WTC11 (cell line): ENCODE measurements around the gene CCDC39. TPM values are rescaled to one million over a fixed set of nuclear protein-coding genes. Genes with fewer than 3 reads are reported as not detected.

Experiments used
- total RNA-seq: library from RNA; stranded (reverse); gene quantifications from 3 replicates; pipeline ENCODE4 v1.2.3, GENCODE V29; 2021

Gene CCDC39
- total RNA-seq, 1 experiment from 2014 or later, result not detected

Other genes with a start within 250 kb of the CCDC39 start
- gene TTC14, start 77.3 kb downstream of the CCDC39 start, total RNA-seq, result 23.1 to 26.1 TPM (median 26.0 TPM) in 3 replicates
- gene FXR1, start 233.2 kb upstream of the CCDC39 start, total RNA-seq, result 245 to 252 TPM (median 251 TPM) in 3 replicates